Stimulated activated naive CD8-positive, alpha-beta T cell treated with anti-CD3 and anti-CD28 coated beads, Interleukin-15, Interleukin-2, amounts not matched to agents 100 ng/mL and 50 ng/mL, for 24 hours (primary cell): ENCODE measurements around the gene SPIRE1.

ENCODE experiments used
- H3K27ac Mint-ChIP-seq: one replicate; pipeline ENCODE4 v1.8.0; 2021; ENCODE audit warnings: mild to moderate bottlenecking, mixed read lengths
- H3K27me3 Mint-ChIP-seq: one replicate; pipeline ENCODE4 v1.8.0; 2021; ENCODE audit warnings: mixed read lengths
- H3K36me3 Mint-ChIP-seq: one replicate; pipeline ENCODE4 v1.8.0; 2021; ENCODE audit warnings: low read depth, mixed read lengths
- H3K4me1 Mint-ChIP-seq: one replicate; pipeline ENCODE4 v1.8.0; 2021; ENCODE audit warnings: low read depth, mixed read lengths
- H3K4me3 Mint-ChIP-seq: one replicate; pipeline ENCODE4 v1.8.0; 2021; ENCODE audit warnings: mild to moderate bottlenecking, mixed read lengths
- H3K9me3 Mint-ChIP-seq: one replicate; pipeline ENCODE4 v1.8.0; 2021; ENCODE audit warnings: mixed read lengths

Gene SPIRE1

GRCh38 chr18:12657684-12658425 lies at the start of gene SPIRE1:
Gene SPIRE1, minus strand, starts transcription at chr18:12658107. Its CDS starts 241 bp downstream, at chr18:12657866.
- H3K9me3 Mint-ChIP-seq, result no peaks in the 10 kb centered on the region
- H3K4me3 Mint-ChIP-seq, result peak within 1 kb of the TSS; percentile 83

GRCh38 chr18:12703664-12704063 lies 45.8 kb upstream of the SPIRE1 start:
- H3K27me3 Mint-ChIP-seq, result no peaks in the 10 kb centered on the region
- no peaks in the 10 kb centered on the region for H3K9me3 Mint-ChIP-seq
- H3K27ac Mint-ChIP-seq, result peak overlapping the region; percentile 99
- H3K4me3 Mint-ChIP-seq, result peak overlapping the region; percentile 98
- peaks cover 47% of the 10 kb centered on the region for H3K36me3 Mint-ChIP-seq
- peaks cover 50% of the 10 kb centered on the region for H3K4me1 Mint-ChIP-seq

More at GRCh38 chr18:12657684-12658425, at the start of gene SPIRE1:
- Mint-ChIP-seq H3K36me3 (no peaks in the 10 kb centered on the region), H3K27me3 (peaks cover 33% of the 10 kb centered on the region), H3K27ac (no peak within 1 kb of the TSS), H3K4me1 (peaks cover 20% of the 10 kb centered on the region)

GRCh38 chr18:12703096-12703567 lies 45.2 kb upstream of the SPIRE1 start:
- peaks cover 50% of the 10 kb centered on the region for H3K4me1 Mint-ChIP-seq
- H3K4me3 Mint-ChIP-seq, result peak overlapping the region; percentile 98
- H3K36me3 Mint-ChIP-seq, result peaks cover 50% of the 10 kb centered on the region
- H3K27ac Mint-ChIP-seq, result peak overlapping the region; percentile 99
- no peaks in the 10 kb centered on the region for H3K9me3 Mint-ChIP-seq
- no peaks in the 10 kb centered on the region for H3K27me3 Mint-ChIP-seq

GRCh38 chr18:12702221-12703095 lies 44.6 kb upstream of the SPIRE1 start, which contains the start of the genes CEP76 and PSMG2:
Gene CEP76, minus strand, starts transcription at chr18:12702723. Its CDS starts 175 bp downstream, at chr18:12702548.
Gene PSMG2, plus strand, starts transcription at chr18:12703042. Its CDS starts 66 bp downstream, at chr18:12703108.
- H3K27ac Mint-ChIP-seq, result peak within 1 kb of the TSS; percentile 99
- H3K9me3 Mint-ChIP-seq, result no peaks in the 10 kb centered on the region
- H3K36me3 Mint-ChIP-seq, result peaks cover 45% of the 10 kb centered on the region
- peak within 1 kb of the TSS; percentile 98 for H3K4me3 Mint-ChIP-seq
- no peaks in the 10 kb centered on the region for H3K27me3 Mint-ChIP-seq
- peaks cover 50% of the 10 kb centered on the region for H3K4me1 Mint-ChIP-seq

- no peaks in the 10 kb centered on the region for H3K27me3 Mint-ChIP-seq
- H3K36me3 Mint-ChIP-seq, result peaks cover 43% of the 10 kb centered on the region
- peak overlapping the region; percentile 98 for H3K4me3 Mint-ChIP-seq
- H3K4me1 Mint-ChIP-seq, result peaks cover 47% of the 10 kb centered on the region
- peak overlapping the region; percentile 99 for H3K27ac Mint-ChIP-seq
- H3K9me3 Mint-ChIP-seq, result no peaks in the 10 kb centered on the region
Observed at GRCh38 chr18:12701161-12701560, 43.3 kb upstream of the SPIRE1 start.

GRCh38 chr18:12699747-12700146 lies 41.8 kb upstream of the SPIRE1 start:
- H3K27me3 Mint-ChIP-seq, result no peaks in the 10 kb centered on the region
- H3K36me3 Mint-ChIP-seq, result peaks cover 37% of the 10 kb centered on the region
- H3K4me1 Mint-ChIP-seq, result peaks cover 37% of the 10 kb centered on the region
- no peak overlapping the region for H3K4me3 Mint-ChIP-seq
- no peak overlapping the region for H3K27ac Mint-ChIP-seq
- no peaks in the 10 kb centered on the region for H3K9me3 Mint-ChIP-seq

- Mint-ChIP-seq H3K9me3 (no peaks in the 10 kb centered on the region), H3K36me3 (peaks cover 38% of the 10 kb centered on the region), H3K4me3 (no peak overlapping the region), H3K4me1 (peaks cover 6% of the 10 kb centered on the region), H3K27ac (no peak overlapping the region), H3K27me3 (no peaks in the 10 kb centered on the region)
Observed at GRCh38 chr18:12694032-12694431, 36.1 kb upstream of the SPIRE1 start.

- peak overlapping the region; percentile 13 for H3K27ac Mint-ChIP-seq
- H3K27me3 Mint-ChIP-seq, result no peaks in the 10 kb centered on the region
Observed at GRCh38 chr18:12692206-12692605, 34.3 kb upstream of the SPIRE1 start.

GRCh38 chr18:12689256-12689850 lies 31.4 kb upstream of the SPIRE1 start:
- H3K9me3 Mint-ChIP-seq, result no peaks in the 10 kb centered on the region
- peaks cover 16% of the 10 kb centered on the region for H3K36me3 Mint-ChIP-seq
- H3K27ac Mint-ChIP-seq, result no peak overlapping the region
- H3K27me3 Mint-ChIP-seq, result no peaks in the 10 kb centered on the region
- peaks cover 5% of the 10 kb centered on the region for H3K4me1 Mint-ChIP-seq
- no peak overlapping the region for H3K4me3 Mint-ChIP-seq

More at GRCh38 chr18:12692206-12692605, 34.3 kb upstream of the SPIRE1 start:
- H3K4me3 Mint-ChIP-seq, result no peak overlapping the region
- H3K4me1 Mint-ChIP-seq, result peaks cover 6% of the 10 kb centered on the region
- no peaks in the 10 kb centered on the region for H3K9me3 Mint-ChIP-seq
- peaks cover 29% of the 10 kb centered on the region for H3K36me3 Mint-ChIP-seq

GRCh38 chr18:12686100-12686499 lies 28.2 kb upstream of the SPIRE1 start:
- Mint-ChIP-seq H3K27ac (no peak overlapping the region), H3K27me3 (no peaks in the 10 kb centered on the region), H3K4me3 (no peak overlapping the region), H3K4me1 (no peaks in the 10 kb centered on the region), H3K36me3 (peaks cover 3% of the 10 kb centered on the region), H3K9me3 (no peaks in the 10 kb centered on the region)

- H3K9me3 Mint-ChIP-seq, result no peaks in the 10 kb centered on the region
- H3K4me1 Mint-ChIP-seq, result no peaks in the 10 kb centered on the region
- H3K36me3 Mint-ChIP-seq, result peaks cover 40% of the 10 kb centered on the region
- no peak overlapping the region for H3K4me3 Mint-ChIP-seq
- no peaks in the 10 kb centered on the region for H3K27me3 Mint-ChIP-seq
- H3K27ac Mint-ChIP-seq, result no peak overlapping the region
Observed at GRCh38 chr18:12679183-12679786, 21.4 kb upstream of the SPIRE1 start.

- H3K4me3 Mint-ChIP-seq, result no peak overlapping the region
- no peak overlapping the region for H3K27ac Mint-ChIP-seq
- peaks cover 4% of the 10 kb centered on the region for H3K36me3 Mint-ChIP-seq
- H3K9me3 Mint-ChIP-seq, result no peaks in the 10 kb centered on the region
- H3K4me1 Mint-ChIP-seq, result peaks cover 4% of the 10 kb centered on the region
- H3K27me3 Mint-ChIP-seq, result no peaks in the 10 kb centered on the region
Observed at GRCh38 chr18:12668041-12668440, 10.1 kb upstream of the SPIRE1 start.

- Mint-ChIP-seq H3K36me3 (no peaks in the 10 kb centered on the region), H3K9me3 (no peaks in the 10 kb centered on the region), H3K4me3 (peak overlapping the region; percentile 36), H3K27ac (no peak overlapping the region), H3K4me1 (peaks cover 17% of the 10 kb centered on the region), H3K27me3 (peaks cover 23% of the 10 kb centered on the region)
Observed at GRCh38 chr18:12659904-12660605, 2.1 kb upstream of the SPIRE1 start.
